ENCODE measurements around the gene ANKEF1. TPM values are rescaled to one million over a fixed set of nuclear protein-coding genes. Genes with fewer than 3 reads are reported as not detected.

ANKEF1 gene
- 5.6 and 7.2 TPM in 2 replicates for total RNA-seq (2022)
- Bru-seq, nascent RNA = percentile 66 among the genes with signal in this experiment
- BruChase-seq, experiment 1, labeled RNA remaining after a 6-hour chase = percentile 64 among the genes with signal in this experiment
- BruChase-seq, experiment 2, labeled RNA remaining after a 2-hour chase = percentile 69 among the genes with signal in this experiment
- long read RNA-seq, full-length matches to known transcripts = 8 of 15 reads
- long read RNA-seq, partial matches to known transcripts = 6 of 15 reads
- long read RNA-seq, other reads (novel, unspliced or antisense) = 1 of 15 reads

- H3K9me3 Mint-ChIP-seq (ENCODE audit: unreplicated experiment) = no peaks in the 10 kb centered on the region
- TSS peak; percentile 55 for BruUV-seq (replicated peaks)
- H3K4me1 Mint-ChIP-seq (ENCODE audit: insufficient read depth, unreplicated experiment) = peaks cover 1% of the 10 kb centered on the region
- H3K4me3 Mint-ChIP-seq (ENCODE audit: unreplicated experiment) = peak within 1 kb of the TSS; percentile 73
- peak; percentile 72 for DNase-seq (ENCODE audit: unreplicated experiment)
- ChIA-PET POLR2A (interaction anchor here (0.5 to 3.4 kb wide), 20 partner anchors 10 to 781 kb away, joined by 3 to 30 read pairs (median 4); partner anchors contain the start of genes MKKS and SLX4IP), CTCF (interaction anchor here (0.7 to 11.7 kb wide), 16 partner anchors 9 to 391 kb away, joined by 3 to 128 read pairs (median 5); no protein-coding TSS in a partner anchor)
- intact Hi-C loops (cut with micrococcal nuclease) = loop anchor here (1.0 to 5.0 kb wide), 3 partner anchors 40 to 58 kb away; no protein-coding TSS in a partner anchor
- no peaks in the 10 kb centered on the region for H3K27me3 Mint-ChIP-seq (ENCODE audit: insufficient read depth, unreplicated experiment)
- no peak for TF ChIP-seq CTCF (IDR thresholded peaks at IDR 0.05; ENCODE audit: unreplicated experiment)
- H3K27ac Mint-ChIP-seq (ENCODE audit: low read depth, unreplicated experiment) = peak within 1 kb of the TSS; percentile 57
- H3K36me3 Mint-ChIP-seq (ENCODE audit: insufficient read depth, unreplicated experiment) = peaks cover 13% of the 10 kb centered on the region
These were observed at the start of gene ANKEF1 for GRCh38 chr20:10034717-10035571. ANKEF1 (plus strand) TSS chr20:10034987; CDS start chr20:10038302, 3,315 bp downstream.

- CTCF ChIA-PET = interaction anchor here (0.6 to 17.0 kb wide), 9 partner anchors 8 to 1510 kb away, joined by 3 to 826 read pairs (median 3); no protein-coding TSS in a partner anchor
- intact Hi-C loops (cut with micrococcal nuclease) = no loop called here
- POLR2A ChIA-PET = interaction anchor here (0.8 to 4.3 kb wide), 10 partner anchors 50 to 449 kb away, joined by 3 to 35 read pairs (median 4); partner anchors contain the start of genes ANKEF1, MKKS and SLX4IP
These were observed 49.5 kb upstream of the ANKEF1 start for GRCh38 chr20:9985281-9985680.

GRCh38 chr20:9985773-9986172, 49.0 kb upstream of the ANKEF1 start:
- intact Hi-C loops (cut with micrococcal nuclease) = no loop called here
- peak; percentile 64 for DNase-seq (ENCODE audit: unreplicated experiment)
- Mint-ChIP-seq H3K36me3 (ENCODE audit: insufficient read depth, unreplicated experiment) (no peaks in the 10 kb centered on the region), H3K27me3 (ENCODE audit: insufficient read depth, unreplicated experiment) (no peaks in the 10 kb centered on the region), H3K27ac (ENCODE audit: low read depth, unreplicated experiment) (peak overlapping the region; percentile 14), H3K4me1 (ENCODE audit: insufficient read depth, unreplicated experiment) (peaks cover 26% of the 10 kb centered on the region), H3K4me3 (ENCODE audit: unreplicated experiment) (no peak overlapping the region), H3K9me3 (ENCODE audit: unreplicated experiment) (no peaks in the 10 kb centered on the region)
- no peak for TF ChIP-seq CTCF (IDR thresholded peaks at IDR 0.05; ENCODE audit: unreplicated experiment)
- ChIA-PET POLR2A (interaction anchor here (0.7 to 4.3 kb wide), 11 partner anchors 12 to 449 kb away, joined by 3 to 35 read pairs (median 4); partner anchors contain the start of genes ANKEF1, MKKS and SLX4IP), CTCF (interaction anchor here (0.8 to 17.0 kb wide), 10 partner anchors 9 to 441 kb away, joined by 3 to 826 read pairs (median 4); no protein-coding TSS in a partner anchor)
- no TSS peak for BruUV-seq (replicated peaks)

More at GRCh38 chr20:9985281-9985680, 49.5 kb upstream of the ANKEF1 start:
- H3K36me3 Mint-ChIP-seq (ENCODE audit: insufficient read depth, unreplicated experiment) = no peaks in the 10 kb centered on the region
- no peak for DNase-seq (ENCODE audit: unreplicated experiment)
- no peak for TF ChIP-seq CTCF (IDR thresholded peaks at IDR 0.05; ENCODE audit: unreplicated experiment)
- H3K4me1 Mint-ChIP-seq (ENCODE audit: insufficient read depth, unreplicated experiment) = peaks cover 26% of the 10 kb centered on the region
- H3K9me3 Mint-ChIP-seq (ENCODE audit: unreplicated experiment) = no peaks in the 10 kb centered on the region
- H3K4me3 Mint-ChIP-seq (ENCODE audit: unreplicated experiment) = no peak overlapping the region
- peak overlapping the region; percentile 14 for H3K27ac Mint-ChIP-seq (ENCODE audit: low read depth, unreplicated experiment)
- H3K27me3 Mint-ChIP-seq (ENCODE audit: insufficient read depth, unreplicated experiment) = no peaks in the 10 kb centered on the region
- BruUV-seq (replicated peaks) = no TSS peak

Measured in MCF 10A (cell line).